Measurements from ENCODE around the gene RNF220.

The RNF220 gene

GRCh38 chr1:44405031-44405797 lies at the start of gene RNF220:
Gene RNF220 (plus strand): TSS chr1:44405255.
- peak within 1 kb of the TSS; percentile 75 for H3K4me3 ChIP-seq
- TF ChIP-seq CTCF (IDR thresholded peaks at IDR 0.05), result no peak
- DNase-seq (ENCODE audit: low spot score), result no peak
- peak within 1 kb of the TSS in 1 of 2 donors; percentile 24 for H3K27ac ChIP-seq

GRCh38 chr1:44355582-44356305 lies 49.3 kb upstream of the RNF220 start:
- no peak for DNase-seq (ENCODE audit: low spot score)
- Histone ChIP-seq H3K27ac (peak overlapping the region in 1 of 2 donors; percentile 37), H3K4me3 (peak overlapping the region; percentile 88)
- TF ChIP-seq CTCF (IDR thresholded peaks at IDR 0.05), result no peak

- Histone ChIP-seq H3K4me3 (no peak overlapping the region), H3K27ac (no peak overlapping the region)
- TF ChIP-seq CTCF (IDR thresholded peaks at IDR 0.05), result no peak
- no peak for DNase-seq (ENCODE audit: low spot score)
These were observed 47.3 kb upstream of the RNF220 start for GRCh38 chr1:44357710-44358109.

GRCh38 chr1:44359234-44359935 lies 45.7 kb upstream of the RNF220 start:
- Histone ChIP-seq H3K4me3 (no peak overlapping the region), H3K27ac (no peak overlapping the region)
- TF ChIP-seq CTCF (IDR thresholded peaks at IDR 0.05), result no peak
- no peak for DNase-seq (ENCODE audit: low spot score)

- Histone ChIP-seq H3K27ac (no peak overlapping the region), H3K4me3 (no peak overlapping the region)
- TF ChIP-seq CTCF (IDR thresholded peaks at IDR 0.05), result no peak
- DNase-seq (ENCODE audit: low spot score), result no peak
These were observed 43.6 kb upstream of the RNF220 start for GRCh38 chr1:44361478-44361877.

GRCh38 chr1:44366371-44366975 lies 38.6 kb upstream of the RNF220 start:
- TF ChIP-seq CTCF (IDR thresholded peaks at IDR 0.05), result no peak
- no peak for DNase-seq (ENCODE audit: low spot score)
- Histone ChIP-seq H3K27ac (no peak overlapping the region), H3K4me3 (no peak overlapping the region)

Data from coronary artery (tissue), 2 donors.